ENCODE results near the gene DCHS1. TPM values are rescaled to one million over a fixed set of nuclear protein-coding genes. Genes with fewer than 3 reads are reported as not detected.
"Not testable (repeated sequence)": the region's sequence is repeated elsewhere in the genome, so short reads cannot be mapped to it uniquely, and the experiment has no call there.

The DCHS1 gene
- total RNA-seq, 1 donor from 2014 or later = 61.4 TPM

DNA sequence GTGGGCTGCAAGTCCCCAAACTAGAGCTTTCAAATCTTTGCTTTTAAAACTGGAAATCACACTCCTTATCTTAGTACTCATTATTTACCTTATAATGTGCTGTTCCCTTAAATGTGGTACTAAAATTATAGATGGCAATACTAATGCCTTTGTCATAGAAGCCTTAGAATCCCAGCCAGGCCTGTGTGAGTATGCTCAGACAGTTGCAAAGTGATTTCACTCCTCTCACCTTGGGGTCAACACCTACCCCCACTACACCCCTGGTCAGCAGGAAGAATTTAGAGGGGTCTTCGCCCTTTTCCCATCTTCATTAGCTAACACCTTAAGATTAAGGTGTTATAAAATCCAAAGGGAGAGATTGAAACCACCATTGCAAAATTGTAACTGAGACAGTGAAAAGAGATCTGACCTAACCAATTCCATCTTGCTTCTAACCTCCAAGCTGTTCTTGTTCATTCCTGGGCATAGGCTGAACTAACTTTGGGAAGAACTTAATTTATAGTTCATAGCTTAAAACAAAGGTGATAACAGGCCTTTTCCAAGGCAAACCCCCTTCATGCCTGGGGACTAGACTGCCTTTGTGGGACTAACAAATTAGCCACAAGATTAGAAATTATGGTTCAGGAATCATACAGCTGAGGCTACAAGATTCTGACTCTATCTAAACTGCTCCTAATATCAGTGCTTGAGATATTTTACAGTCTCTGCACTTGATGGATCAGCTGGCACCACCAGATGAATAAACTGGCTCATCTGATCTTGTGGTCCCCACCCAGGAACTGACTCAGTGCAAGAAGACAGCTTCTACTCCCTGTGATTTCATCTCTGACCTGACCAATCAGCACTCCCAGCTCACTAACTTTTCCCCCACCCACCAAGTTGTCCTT lies 38.0 kb upstream of the DCHS1 start:
- Mint-ChIP-seq H3K36me3 (ENCODE audit: insufficient read depth) (no peaks in the 10 kb centered on the region), H3K4me1 (ENCODE audit: low read depth) (no peaks in the 10 kb centered on the region), H3K9me3 (ENCODE audit: low read depth) (peaks cover 6% of the 10 kb centered on the region), H3K27me3 (no peaks in the 10 kb centered on the region), H3K4me3 (ENCODE audit: low read depth) (no peak overlapping the region), H3K27ac (no peak overlapping the region)
- no peak for DNase-seq (ENCODE audit: low spot score, unreplicated experiment)
- TF ChIP-seq, protein P1, sequence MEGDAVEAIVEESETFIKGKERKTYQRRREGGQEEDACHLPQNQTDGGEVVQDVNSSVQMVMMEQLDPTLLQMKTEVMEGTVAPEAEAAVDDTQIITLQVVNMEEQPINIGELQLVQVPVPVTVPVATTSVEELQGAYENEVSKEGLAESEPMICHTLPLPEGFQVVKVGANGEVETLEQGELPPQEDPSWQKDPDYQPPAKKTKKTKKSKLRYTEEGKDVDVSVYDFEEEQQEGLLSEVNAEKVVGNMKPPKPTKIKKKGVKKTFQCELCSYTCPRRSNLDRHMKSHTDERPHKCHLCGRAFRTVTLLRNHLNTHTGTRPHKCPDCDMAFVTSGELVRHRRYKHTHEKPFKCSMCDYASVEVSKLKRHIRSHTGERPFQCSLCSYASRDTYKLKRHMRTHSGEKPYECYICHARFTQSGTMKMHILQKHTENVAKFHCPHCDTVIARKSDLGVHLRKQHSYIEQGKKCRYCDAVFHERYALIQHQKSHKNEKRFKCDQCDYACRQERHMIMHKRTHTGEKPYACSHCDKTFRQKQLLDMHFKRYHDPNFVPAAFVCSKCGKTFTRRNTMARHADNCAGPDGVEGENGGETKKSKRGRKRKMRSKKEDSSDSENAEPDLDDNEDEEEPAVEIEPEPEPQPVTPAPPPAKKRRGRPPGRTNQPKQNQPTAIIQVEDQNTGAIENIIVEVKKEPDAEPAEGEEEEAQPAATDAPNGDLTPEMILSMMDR (IDR thresholded peaks at IDR 0.05; ENCODE audit: unreplicated experiment) = no peak

DNA sequence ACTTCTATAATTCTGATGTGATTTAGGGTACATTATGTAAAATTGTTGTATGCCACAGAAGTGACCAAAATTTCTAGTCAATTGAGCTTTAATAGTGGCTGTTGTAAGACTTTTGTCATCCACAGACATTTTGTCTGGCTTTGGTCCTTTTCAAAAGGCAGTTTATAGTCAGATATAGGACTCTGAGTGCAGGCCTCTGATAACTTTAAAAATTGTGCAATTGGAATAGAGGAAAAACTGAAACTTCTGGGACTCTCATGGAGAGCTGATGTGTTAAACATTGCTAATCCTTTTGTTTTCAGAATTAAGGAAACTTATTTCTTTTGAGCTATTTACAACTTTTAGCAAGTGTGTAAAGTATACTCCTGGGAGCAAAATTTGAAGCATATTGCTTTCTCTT lies 36.5 kb upstream of the DCHS1 start:
- no peak for DNase-seq (ENCODE audit: low spot score, unreplicated experiment)
- no peak overlapping the region for H3K27ac Mint-ChIP-seq
- TF ChIP-seq, protein P1 (IDR thresholded peaks at IDR 0.05; ENCODE audit: unreplicated experiment) = no peak
- H3K27me3 Mint-ChIP-seq = no peaks in the 10 kb centered on the region
- H3K9me3 Mint-ChIP-seq (ENCODE audit: low read depth) = peaks cover 6% of the 10 kb centered on the region
- no peaks in the 10 kb centered on the region for H3K36me3 Mint-ChIP-seq (ENCODE audit: insufficient read depth)
- no peaks in the 10 kb centered on the region for H3K4me1 Mint-ChIP-seq (ENCODE audit: low read depth)
- no peak overlapping the region for H3K4me3 Mint-ChIP-seq (ENCODE audit: low read depth)

DNA sequence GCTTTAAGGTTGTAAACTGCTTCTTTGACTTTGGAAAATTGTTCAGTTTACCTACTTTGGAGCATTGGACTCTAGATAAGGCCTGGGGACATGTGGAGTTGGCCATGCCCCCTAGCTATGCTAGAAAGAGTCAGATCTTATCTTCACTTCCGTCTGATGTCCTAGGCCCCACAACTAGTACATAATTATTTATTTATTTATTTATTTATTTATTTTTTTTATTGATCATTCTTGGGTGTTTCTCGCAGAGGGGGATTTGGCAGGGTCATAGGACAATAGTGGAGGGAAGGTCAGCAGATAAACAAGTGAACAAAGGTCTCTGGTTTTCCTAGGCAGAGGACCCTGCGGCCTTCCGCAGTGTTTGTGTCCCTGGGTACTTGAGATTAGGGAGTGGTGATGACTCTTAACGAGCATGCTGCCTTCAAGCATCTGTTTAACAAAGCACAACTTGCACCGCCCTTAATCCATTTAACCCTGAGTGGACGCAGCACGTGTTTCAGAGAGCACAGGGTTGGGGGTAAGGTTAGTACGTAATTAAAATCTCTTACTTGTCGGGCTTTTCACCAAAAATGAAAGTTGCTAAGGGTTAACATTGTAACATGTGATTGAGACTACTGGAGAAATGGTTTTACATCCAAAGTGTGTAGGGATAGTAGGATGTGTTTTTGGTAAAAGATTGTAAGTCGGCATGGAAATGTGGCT lies 35.0 kb upstream of the DCHS1 start:
- not testable (repeated sequence) for H3K4me3 Mint-ChIP-seq (ENCODE audit: low read depth); H3K9me3 Mint-ChIP-seq (ENCODE audit: low read depth); DNase-seq (ENCODE audit: low spot score, unreplicated experiment); H3K27ac Mint-ChIP-seq; H3K27me3 Mint-ChIP-seq; H3K36me3 Mint-ChIP-seq (ENCODE audit: insufficient read depth); H3K4me1 Mint-ChIP-seq (ENCODE audit: low read depth)

DNA sequence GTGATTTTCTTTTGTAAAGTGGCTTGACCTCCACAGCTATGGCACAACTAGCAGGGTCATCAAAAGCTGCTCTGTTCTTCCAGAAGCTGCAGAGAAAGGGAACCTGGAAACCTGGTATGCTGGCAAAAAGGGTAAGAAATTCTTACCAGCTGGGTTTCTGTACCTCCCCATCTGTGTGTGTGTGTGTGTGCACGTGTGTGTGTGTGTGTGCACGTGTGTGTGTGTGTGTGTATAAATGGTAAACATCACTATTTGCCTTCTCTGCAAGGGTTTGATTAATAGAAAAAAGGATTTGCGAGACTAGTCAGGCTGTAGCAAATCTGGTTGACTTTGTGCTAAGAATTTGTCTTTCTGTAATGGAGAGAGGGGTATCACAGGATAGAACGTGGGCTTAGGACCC lies 32.3 kb upstream of the DCHS1 start:
- Mint-ChIP-seq H3K4me1 (ENCODE audit: low read depth) (peaks cover 5% of the 10 kb centered on the region), H3K9me3 (ENCODE audit: low read depth) (peaks cover 6% of the 10 kb centered on the region), H3K36me3 (ENCODE audit: insufficient read depth) (no peaks in the 10 kb centered on the region), H3K27me3 (no peaks in the 10 kb centered on the region), H3K4me3 (ENCODE audit: low read depth) (no peak overlapping the region), H3K27ac (no peak overlapping the region)
- no peak for DNase-seq (ENCODE audit: low spot score, unreplicated experiment)
- TF ChIP-seq, protein P1 (IDR thresholded peaks at IDR 0.05; ENCODE audit: unreplicated experiment) = no peak

DNA sequence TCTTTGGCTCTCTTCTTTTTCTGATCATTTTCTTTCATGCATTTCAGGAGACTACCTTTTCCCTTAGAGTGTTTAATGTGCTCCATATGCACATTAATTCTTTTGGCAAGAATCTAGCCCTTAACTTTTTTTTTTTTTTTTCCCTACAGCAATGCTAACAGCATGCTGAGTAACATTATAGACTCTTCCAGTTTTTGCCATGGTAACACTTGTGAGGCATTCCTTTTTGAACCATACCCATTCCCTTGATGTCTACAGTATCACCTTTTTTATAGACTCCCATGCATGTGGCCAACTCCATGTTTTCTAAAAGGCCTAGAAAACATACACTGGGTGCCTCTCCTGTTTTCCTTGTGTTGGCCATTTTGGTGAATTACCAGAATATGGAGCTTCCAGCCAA lies 30.4 kb upstream of the DCHS1 start:
- no peaks in the 10 kb centered on the region for H3K27me3 Mint-ChIP-seq
- TF ChIP-seq, protein P1 (IDR thresholded peaks at IDR 0.05; ENCODE audit: unreplicated experiment) = no peak
- no peak overlapping the region for H3K27ac Mint-ChIP-seq
- peaks cover 3% of the 10 kb centered on the region for H3K36me3 Mint-ChIP-seq (ENCODE audit: insufficient read depth)
- H3K9me3 Mint-ChIP-seq (ENCODE audit: low read depth) = peaks cover 6% of the 10 kb centered on the region
- no peak for DNase-seq (ENCODE audit: low spot score, unreplicated experiment)
- no peak overlapping the region for H3K4me3 Mint-ChIP-seq (ENCODE audit: low read depth)
- peaks cover 13% of the 10 kb centered on the region for H3K4me1 Mint-ChIP-seq (ENCODE audit: low read depth)

DNA sequence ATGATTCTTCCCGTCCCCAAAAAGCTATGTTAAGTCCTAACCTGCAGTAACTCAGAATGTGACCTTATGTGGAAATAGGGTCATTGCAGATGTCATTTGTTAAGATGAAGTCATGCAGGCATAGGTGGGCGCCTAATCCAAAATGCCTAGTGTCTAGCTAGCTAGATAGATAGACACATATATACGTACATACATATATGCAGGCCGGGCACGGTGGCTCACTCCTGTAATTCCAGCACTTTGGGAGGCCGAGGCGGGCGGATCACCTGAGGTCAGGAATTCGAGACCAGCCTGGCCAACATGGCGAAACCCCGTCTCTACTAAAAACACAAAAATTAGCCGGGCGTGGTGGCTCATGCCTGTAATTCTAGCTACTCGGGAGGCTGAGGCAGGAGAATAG lies 28.5 kb upstream of the DCHS1 start:
- peak overlapping the region; percentile 100 for H3K4me3 Mint-ChIP-seq (ENCODE audit: low read depth)
- H3K9me3 Mint-ChIP-seq (ENCODE audit: low read depth); H3K27me3 Mint-ChIP-seq; H3K36me3 Mint-ChIP-seq (ENCODE audit: insufficient read depth); DNase-seq (ENCODE audit: low spot score, unreplicated experiment): not testable (repeated sequence)
- H3K27ac Mint-ChIP-seq = peak overlapping the region; percentile 49
- peaks cover 13% of the 10 kb centered on the region for H3K4me1 Mint-ChIP-seq (ENCODE audit: low read depth)

Measured in progenitor cell of endocrine pancreas (in vitro differentiated cells).